ENCODE data around the gene SHISA9.

GRCh38 chr16:13223666-13224065 is 322.3 kb downstream of the SHISA9 start:
- TF ChIP-seq CTCF (IDR thresholded peaks at IDR 0.05) = no peak
- no peak for TF ChIP-seq EZH2 (IDR thresholded peaks at IDR 0.05)

Data from neural progenitor cell (in vitro differentiated cells).